Colonic mucosa (tissue), 4 donors: ENCODE results near the gene SGK1. TPM values are rescaled to one million over a fixed set of nuclear protein-coding genes. Genes with fewer than 3 reads are reported as not detected.

Experiments used
- DNase-seq: peaks from one replicate; pipeline ENCODE4 v3.0.0-alpha.2; 2020
- H3K27ac ChIP-seq: fragments of 200-600 bp; one replicate; pipeline ENCODE4 v1.8.0; 2021
- H3K27me3 ChIP-seq: fragments of 200-600 bp; one replicate; pipeline ENCODE4 v1.8.0; 2021
- H3K36me3 ChIP-seq: fragments of 200-600 bp; one replicate; pipeline ENCODE4 v1.8.0; 2021
- H3K4me1 ChIP-seq: fragments of 200-600 bp; one replicate; pipeline ENCODE4 v1.8.0; 2021; ENCODE audit warnings: mild to moderate bottlenecking
- H3K4me3 ChIP-seq: fragments of 200-600 bp; one replicate; pipeline ENCODE4 v1.8.0; 2021
- H3K9ac ChIP-seq, 2 donors: one replicate each; pipeline ENCODE4 v1.7.0; 2013; ENCODE audit warnings: control low read depth in 2 of 2, low read depth in 2 of 2, low read length in 2 of 2
- H3K9me3 ChIP-seq: fragments of 200-600 bp; one replicate; pipeline ENCODE4 v1.8.0; 2021
- intact Hi-C: fragments of 100-400 bp; cut with DNase I; formaldehyde crosslinking; loops from one replicate; pipeline ENCODE4 v1.14.1; 2022
- total RNA-seq, 2 donors: library from RNA; stranded (reverse); fragmentation: NEBNext Ultra II Directional in 1 of 2; extraction: Animal tissue kit (Norgen Biotek cat#: 25700) in 1 of 2; gene quantifications; one replicate each; pipeline ENCODE4 v1.2.1, GENCODE V29; 2021
- TF ChIP-seq, protein P1 (sequence below): fragments of 200-600 bp; IDR thresholded peaks from one replicate; pipeline ENCODE4 v1.8.0; 2022; ENCODE audit warnings: antibody characterized with exemption, mild to moderate bottlenecking
- donor health status: healthy.
- donor health status: DM: no; HTN: no; CAD: no.
- donor health status: DM: no; HTN: no; CAD: no.

Gene SGK1
- total RNA-seq, 2 donors from 2014 or later, result 12.0 to 41.5 TPM

DNA sequence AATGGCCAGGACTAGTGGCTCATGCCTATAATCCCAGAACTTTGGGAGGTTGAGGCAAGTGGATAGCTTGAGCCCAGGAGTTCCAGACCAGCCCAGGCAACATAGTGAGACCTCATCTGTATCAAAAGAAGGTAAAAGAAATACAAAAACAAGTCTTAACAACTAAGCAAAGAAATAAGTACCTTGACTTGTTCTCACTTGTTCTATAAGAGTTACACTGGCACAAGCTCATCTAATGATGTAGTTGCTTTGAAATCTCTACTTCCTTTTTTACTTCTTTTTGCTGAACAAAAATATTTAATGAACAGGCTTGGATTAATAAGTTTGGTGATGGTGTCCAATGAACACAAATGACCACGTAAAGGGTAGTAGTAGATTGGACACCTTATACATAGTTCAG is 72.2 kb downstream of the SGK1 start:
- Histone ChIP-seq H3K4me1 (no peaks in the 10 kb centered on the region), H3K9ac (no peak overlapping the region), H3K9me3 (no peaks in the 10 kb centered on the region), H3K27me3 (no peaks in the 10 kb centered on the region), H3K27ac (no peak overlapping the region), H3K36me3 (no peaks in the 10 kb centered on the region), H3K4me3 (no peak overlapping the region)
- TF ChIP-seq, protein P1, sequence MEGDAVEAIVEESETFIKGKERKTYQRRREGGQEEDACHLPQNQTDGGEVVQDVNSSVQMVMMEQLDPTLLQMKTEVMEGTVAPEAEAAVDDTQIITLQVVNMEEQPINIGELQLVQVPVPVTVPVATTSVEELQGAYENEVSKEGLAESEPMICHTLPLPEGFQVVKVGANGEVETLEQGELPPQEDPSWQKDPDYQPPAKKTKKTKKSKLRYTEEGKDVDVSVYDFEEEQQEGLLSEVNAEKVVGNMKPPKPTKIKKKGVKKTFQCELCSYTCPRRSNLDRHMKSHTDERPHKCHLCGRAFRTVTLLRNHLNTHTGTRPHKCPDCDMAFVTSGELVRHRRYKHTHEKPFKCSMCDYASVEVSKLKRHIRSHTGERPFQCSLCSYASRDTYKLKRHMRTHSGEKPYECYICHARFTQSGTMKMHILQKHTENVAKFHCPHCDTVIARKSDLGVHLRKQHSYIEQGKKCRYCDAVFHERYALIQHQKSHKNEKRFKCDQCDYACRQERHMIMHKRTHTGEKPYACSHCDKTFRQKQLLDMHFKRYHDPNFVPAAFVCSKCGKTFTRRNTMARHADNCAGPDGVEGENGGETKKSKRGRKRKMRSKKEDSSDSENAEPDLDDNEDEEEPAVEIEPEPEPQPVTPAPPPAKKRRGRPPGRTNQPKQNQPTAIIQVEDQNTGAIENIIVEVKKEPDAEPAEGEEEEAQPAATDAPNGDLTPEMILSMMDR, result no peak
- intact Hi-C loops, result no loop called here
- no peak for DNase-seq

DNA sequence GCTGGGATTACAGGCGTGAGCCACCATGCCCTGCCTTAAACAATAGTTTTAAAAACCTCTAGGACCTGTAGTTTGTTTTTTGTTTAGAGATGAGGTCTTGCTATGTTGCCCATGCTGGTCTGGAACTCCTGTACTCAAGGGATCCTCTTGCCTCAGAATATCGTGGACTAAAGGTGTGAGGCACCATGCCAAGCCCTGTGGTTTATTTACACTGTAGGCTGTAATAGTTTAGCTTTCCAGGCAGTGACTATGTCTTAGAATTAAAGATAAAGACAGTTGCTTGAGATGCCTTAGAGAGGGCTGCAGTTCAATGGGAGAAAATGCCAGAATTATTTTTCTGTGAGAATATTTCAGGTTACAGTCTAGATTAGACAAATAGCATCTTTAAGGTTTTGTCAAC is 72.9 kb downstream of the SGK1 start:
- H3K27ac ChIP-seq, result no peak overlapping the region
- H3K27me3 ChIP-seq, result no peaks in the 10 kb centered on the region
- intact Hi-C loops, result no loop called here
- TF ChIP-seq, protein P1, result no peak
- no peaks in the 10 kb centered on the region for H3K36me3 ChIP-seq
- no peak for DNase-seq
- no peaks in the 10 kb centered on the region for H3K4me1 ChIP-seq
- H3K4me3 ChIP-seq, result no peak overlapping the region
- H3K9ac ChIP-seq, result no peak overlapping the region
- no peaks in the 10 kb centered on the region for H3K9me3 ChIP-seq

DNA sequence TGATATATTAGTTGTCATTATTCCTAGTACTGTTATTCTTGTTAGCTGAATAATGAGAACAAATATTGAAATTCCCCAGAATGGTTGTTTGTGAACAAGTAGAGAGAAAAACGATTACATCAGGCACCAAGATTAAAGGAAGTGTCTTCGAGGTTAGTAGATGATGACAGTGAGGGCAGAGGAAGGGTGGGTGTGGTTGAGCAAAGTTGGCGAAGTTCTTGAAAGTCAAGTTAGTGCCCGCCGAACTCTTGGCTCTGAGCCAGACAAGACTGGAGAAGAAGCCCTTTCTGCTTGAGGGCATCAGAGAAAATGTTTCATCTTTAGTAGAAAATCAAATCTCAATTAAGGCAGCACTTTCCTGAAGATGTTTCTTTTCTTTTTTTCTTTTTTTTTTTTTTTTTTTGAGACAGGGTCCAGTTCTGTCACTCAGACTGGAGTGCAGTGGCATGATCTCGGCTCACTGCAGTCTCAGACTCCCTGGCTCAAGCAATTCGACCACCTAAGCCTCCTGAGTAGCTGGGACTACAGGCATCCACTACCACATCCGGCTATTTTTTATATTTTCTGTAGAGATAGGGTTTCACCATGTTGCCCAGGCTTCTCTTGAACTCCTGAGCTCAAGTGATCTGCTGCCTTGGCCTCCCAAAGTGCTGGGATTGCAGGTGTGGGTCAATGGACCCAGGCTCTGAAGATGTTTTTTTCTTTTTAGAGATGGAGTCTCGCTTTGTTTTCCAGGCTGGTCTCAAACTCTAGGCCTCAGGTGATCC is 77.1 kb downstream of the SGK1 start:
- DNase-seq, result peak; percentile 34
- Histone ChIP-seq H3K9ac (no peak overlapping the region), H3K4me1 (no peaks in the 10 kb centered on the region), H3K27me3 (no peaks in the 10 kb centered on the region), H3K36me3 (no peaks in the 10 kb centered on the region), H3K27ac (no peak overlapping the region), H3K4me3 (no peak overlapping the region), H3K9me3 (no peaks in the 10 kb centered on the region)
- intact Hi-C loops, result no loop called here
- TF ChIP-seq, protein P1, result no peak

DNA sequence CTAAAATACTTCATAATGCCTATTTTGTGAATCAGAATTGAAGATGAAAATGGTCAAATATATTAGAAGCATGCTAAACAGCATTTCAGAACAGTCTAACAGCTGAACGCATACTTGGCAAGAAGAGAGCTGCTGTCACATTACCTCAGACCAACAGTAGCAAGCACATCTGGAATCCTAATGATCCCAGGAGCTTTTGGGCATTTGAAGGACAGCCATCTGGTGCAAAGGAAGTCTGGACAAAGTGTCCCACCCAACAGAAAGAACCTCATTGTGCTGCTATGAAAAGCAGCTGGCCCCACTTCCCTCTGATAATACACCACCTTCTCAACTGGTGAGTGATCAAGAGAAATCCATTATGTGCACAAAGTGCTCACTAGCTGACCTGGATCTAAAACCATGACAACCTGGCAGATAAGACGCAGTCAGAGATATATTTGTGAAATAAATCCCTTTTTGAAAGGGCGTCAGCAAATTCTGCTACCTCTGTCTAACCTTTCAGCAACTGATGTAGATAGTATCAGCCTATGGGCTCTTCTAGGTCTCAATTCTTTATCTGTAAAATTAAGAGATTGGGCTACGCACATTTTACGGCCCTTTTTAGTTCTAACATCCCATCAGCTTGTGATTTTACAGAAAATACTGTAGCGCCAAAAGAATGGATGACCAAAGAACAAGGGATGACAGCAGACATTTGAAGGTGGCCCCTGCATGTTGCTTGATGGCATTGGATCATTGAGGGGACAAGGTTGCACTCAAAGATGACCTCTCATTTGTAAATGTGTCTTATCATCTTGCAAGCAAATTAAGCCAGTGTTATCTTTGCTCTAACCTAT is 78.7 kb downstream of the SGK1 start:
- DNase-seq, result no peak
- no peaks in the 10 kb centered on the region for H3K36me3 ChIP-seq
- intact Hi-C loops, result no loop called here

DNA sequence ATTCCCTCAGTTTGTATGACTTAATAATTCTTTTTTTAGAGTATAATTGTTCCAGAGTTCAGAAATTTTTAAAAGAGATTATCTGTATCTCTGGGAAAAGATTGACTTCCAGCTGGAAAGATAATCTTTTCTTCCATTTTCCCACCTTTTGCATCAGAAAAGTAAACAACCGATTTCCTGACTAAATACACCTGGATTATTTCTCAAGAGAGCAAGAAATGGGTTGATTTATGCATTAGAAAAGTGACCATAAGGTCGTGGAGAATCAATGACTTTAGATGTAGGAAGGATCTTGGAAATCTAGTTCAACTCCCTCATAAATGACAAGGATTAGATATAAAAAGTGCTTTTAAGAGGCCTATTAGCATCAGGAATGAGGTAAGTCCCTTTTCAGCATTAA is 79.9 kb downstream of the SGK1 start:
- Histone ChIP-seq H3K9me3 (no peaks in the 10 kb centered on the region), H3K27ac (no peak overlapping the region), H3K4me3 (no peak overlapping the region), H3K9ac (no peak overlapping the region), H3K36me3 (no peaks in the 10 kb centered on the region), H3K27me3 (no peaks in the 10 kb centered on the region), H3K4me1 (no peaks in the 10 kb centered on the region)
- DNase-seq, result no peak
- intact Hi-C loops, result no loop called here
- TF ChIP-seq, protein P1, result no peak

More for the DNA sequence above, 78.7 kb downstream of the SGK1 start:
- TF ChIP-seq, protein P1, result no peak
- H3K4me3 ChIP-seq, result no peak overlapping the region
- H3K27me3 ChIP-seq, result no peaks in the 10 kb centered on the region
- no peak overlapping the region for H3K9ac ChIP-seq
- H3K9me3 ChIP-seq, result no peaks in the 10 kb centered on the region
- no peak overlapping the region for H3K27ac ChIP-seq
- H3K4me1 ChIP-seq, result no peaks in the 10 kb centered on the region
